Measurements from ENCODE around the gene SLC66A1.

DNA sequence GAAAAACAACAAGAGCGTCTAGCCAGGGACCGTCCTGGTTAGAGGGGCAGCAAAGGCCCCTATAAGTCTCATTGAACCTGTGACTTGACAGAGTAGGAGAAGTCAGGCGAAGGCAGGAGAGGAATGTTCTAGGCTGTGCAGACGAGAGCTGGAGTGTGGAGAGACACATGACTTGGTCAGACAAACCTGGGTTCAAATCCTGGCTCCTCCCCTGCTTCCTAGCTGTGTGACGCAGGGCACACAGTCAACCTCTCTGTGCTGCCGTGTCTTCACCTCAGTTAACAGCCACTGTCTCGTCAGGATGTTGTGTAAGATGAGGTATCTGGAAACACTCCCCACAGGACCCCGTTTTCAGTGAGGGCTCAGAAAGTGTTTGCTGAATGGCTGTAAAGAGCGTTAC lies 15.6 kb downstream of the SLC66A1 start:
- TF ChIP-seq, protein P1, sequence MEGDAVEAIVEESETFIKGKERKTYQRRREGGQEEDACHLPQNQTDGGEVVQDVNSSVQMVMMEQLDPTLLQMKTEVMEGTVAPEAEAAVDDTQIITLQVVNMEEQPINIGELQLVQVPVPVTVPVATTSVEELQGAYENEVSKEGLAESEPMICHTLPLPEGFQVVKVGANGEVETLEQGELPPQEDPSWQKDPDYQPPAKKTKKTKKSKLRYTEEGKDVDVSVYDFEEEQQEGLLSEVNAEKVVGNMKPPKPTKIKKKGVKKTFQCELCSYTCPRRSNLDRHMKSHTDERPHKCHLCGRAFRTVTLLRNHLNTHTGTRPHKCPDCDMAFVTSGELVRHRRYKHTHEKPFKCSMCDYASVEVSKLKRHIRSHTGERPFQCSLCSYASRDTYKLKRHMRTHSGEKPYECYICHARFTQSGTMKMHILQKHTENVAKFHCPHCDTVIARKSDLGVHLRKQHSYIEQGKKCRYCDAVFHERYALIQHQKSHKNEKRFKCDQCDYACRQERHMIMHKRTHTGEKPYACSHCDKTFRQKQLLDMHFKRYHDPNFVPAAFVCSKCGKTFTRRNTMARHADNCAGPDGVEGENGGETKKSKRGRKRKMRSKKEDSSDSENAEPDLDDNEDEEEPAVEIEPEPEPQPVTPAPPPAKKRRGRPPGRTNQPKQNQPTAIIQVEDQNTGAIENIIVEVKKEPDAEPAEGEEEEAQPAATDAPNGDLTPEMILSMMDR (IDR thresholded peaks at IDR 0.05), result no peak
- no peak for TF ChIP-seq POLR2A (IDR thresholded peaks at IDR 0.05)
